ENCODE results near the gene RRAS2. TPM values are rescaled to one million over a fixed set of nuclear protein-coding genes. Genes with fewer than 3 reads are reported as not detected.

RRAS2 gene
- polyA plus RNA-seq, 1 of the 3 experiments (the other 2 are of a cell fraction) = 53.3 TPM

GRCh38 chr11:14251754-14252153 is 107.2 kb downstream of the RRAS2 start:
- Histone ChIP-seq H3K4me2 (no peak overlapping the region), H3K36me3 (replicated peaks in 1 of 2; ENCODE audit: control insufficient read depth in 1 of 2, insufficient read depth in 2 of 2, low read length in 1 of 2) (no peaks in the 10 kb centered on the region), H3K4me3 (ENCODE audit: low read depth in 2 of 2, low read length in 1 of 2) (no peak overlapping the region), H3K9me2 (no peaks in the 10 kb centered on the region), H3K79me2 (ENCODE audit: insufficient read depth) (no peaks in the 10 kb centered on the region), H4K20me1 (ENCODE audit: insufficient read depth) (no peaks in the 10 kb centered on the region), H3K27ac (ENCODE audit: low read depth in 2 of 2, low read length in 1 of 2) (no peak overlapping the region), H2AFZ (ENCODE audit: low read depth) (no peak overlapping the region), H3K9me3 (no peaks in the 10 kb centered on the region), H3K4me1 (ENCODE audit: control insufficient read depth in 1 of 2, insufficient read depth in 2 of 2, low read depth in 1 of 2, low read length in 1 of 2) (peaks cover 0 to 17% of the 10 kb centered on the region in 2 experiments; a peak in 1 of 4 replicates), H3K9ac (no peak overlapping the region), H3F3A (replicated peaks; ENCODE audit: insufficient read depth) (no peaks in the 10 kb centered on the region), H3K27me3 (ENCODE audit: insufficient read depth) (peaks cover 12% of the 10 kb centered on the region; the same call in 1 of the 2 replicates)
- no peak for TF ChIP-seq CTCF (IDR thresholded peaks at IDR 0.05)
- no peak for TF ChIP-seq MEF2A (IDR thresholded peaks at IDR 0.05; ENCODE audit: borderline replicate concordance, low read depth)
- no peak for TF ChIP-seq SIN3A (IDR thresholded peaks at IDR 0.05; ENCODE audit: borderline replicate concordance, low read depth, low read length)
- TF ChIP-seq EZH2phosphoT487 (IDR thresholded peaks at IDR 0.05; ENCODE audit: borderline replicate concordance, low read depth) = no peak
- TF ChIP-seq RXRA (IDR thresholded peaks at IDR 0.05; ENCODE audit: borderline replicate concordance, low read depth) = no peak
- no peak for TF ChIP-seq GATA2 (CRISPR knock-in tag; IDR thresholded peaks at IDR 0.05)
- no peak for TF ChIP-seq FOSL2 (IDR thresholded peaks at IDR 0.05; ENCODE audit: borderline replicate concordance, low read depth)
- TF ChIP-seq FOXJ3 (CRISPR knock-in tag; IDR thresholded peaks at IDR 0.05) = no peak
- no peak for TF ChIP-seq GABPA (IDR thresholded peaks at IDR 0.05; ENCODE audit: low read depth)
- TF ChIP-seq TEAD4 (IDR thresholded peaks at IDR 0.05; ENCODE audit: borderline replicate concordance, insufficient read depth) = no peak
- TF ChIP-seq FOXM1 (IDR thresholded peaks at IDR 0.05; ENCODE audit: low read depth) = no peak
- no peak for TF ChIP-seq REST (IDR thresholded peaks at IDR 0.05; ENCODE audit: low read depth, low read length)
- TF ChIP-seq, protein P1, sequence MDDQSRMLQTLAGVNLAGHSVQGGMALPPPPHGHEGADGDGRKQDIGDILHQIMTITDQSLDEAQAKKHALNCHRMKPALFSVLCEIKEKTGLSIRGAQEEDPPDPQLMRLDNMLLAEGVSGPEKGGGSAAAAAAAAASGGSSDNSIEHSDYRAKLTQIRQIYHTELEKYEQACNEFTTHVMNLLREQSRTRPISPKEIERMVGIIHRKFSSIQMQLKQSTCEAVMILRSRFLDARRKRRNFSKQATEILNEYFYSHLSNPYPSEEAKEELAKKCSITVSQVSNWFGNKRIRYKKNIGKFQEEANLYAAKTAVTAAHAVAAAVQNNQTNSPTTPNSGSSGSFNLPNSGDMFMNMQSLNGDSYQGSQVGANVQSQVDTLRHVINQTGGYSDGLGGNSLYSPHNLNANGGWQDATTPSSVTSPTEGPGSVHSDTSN (IDR thresholded peaks at IDR 0.05) = no peak
- TF ChIP-seq MAX (IDR thresholded peaks at IDR 0.05; ENCODE audit: low read depth) = no peak
- TF ChIP-seq POLR2AphosphoS5 (IDR thresholded peaks at IDR 0.05; ENCODE audit: low read depth, low read length) = no peak
- ChIA-PET CTCF (interaction anchor here (1.0 to 6.3 kb wide), 5 partner anchors 11 to 479 kb away, joined by 3 to 101 read pairs (median 8); partner anchors contain the start of gene SPON1), POLR2A (no interaction called here)
- DNase-seq = no peak
- WGBS (ENCODE audit: low lambda C conversion rate) = 27% methylated on average over 5 of the region's 5 CpGs

Data from SK-N-SH (cell line).